ENCODE data around the gene PLXDC2. TPM values are rescaled to one million over a fixed set of nuclear protein-coding genes. Genes with fewer than 3 reads are reported as not detected.

PLXDC2 gene
- total and polyA plus RNA-seq, 10 donors: 1.8 to 50.4 (median 29.7) TPM

DNA sequence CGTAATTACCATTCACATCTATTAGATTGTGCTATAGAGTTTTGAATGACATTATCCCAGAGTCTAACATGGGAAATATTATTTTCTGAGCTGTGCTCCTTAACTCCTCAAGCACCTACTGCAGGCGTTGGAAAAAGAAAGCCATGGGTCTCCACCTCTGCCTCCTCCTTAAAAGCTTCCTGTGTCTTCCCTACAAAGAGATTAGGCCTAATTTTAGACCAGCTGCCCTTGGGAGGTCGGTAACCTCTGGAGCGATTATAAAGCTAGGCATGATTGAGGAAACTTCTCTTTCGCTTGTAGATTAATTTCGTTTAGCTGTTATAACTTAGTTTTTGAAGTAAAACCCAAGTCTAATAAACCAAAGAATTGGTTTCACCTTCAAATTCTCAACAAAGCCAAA lies 75.2 kb downstream of the PLXDC2 start:
- Histone ChIP-seq H3K9me3 (peaks cover 0 to 8% (median 0%) of the 10 kb centered on the region in 8 donors), H3K27ac (peak overlapping the region in 2 of 8 donors; percentile 11 to 24), H3K27me3 (replicated peaks in 1 of 7) (no peaks in the 10 kb centered on the region), H3K36me3 (no peaks in the 10 kb centered on the region), H3K4me1 (peaks cover 3 to 21% (median 7%) of the 10 kb centered on the region in 6 donors), H3K4me3 (no peak overlapping the region)
- 61 to 73% (median 66%) methylated on average over 6 of the region's 6 CpGs for WGBS, 5 donors
- intact Hi-C loops (cut with DNase I; ENCODE audit: low total_unique reads): no loop called here
- TF ChIP-seq POLR2AphosphoS5 (IDR thresholded peaks at IDR 0.05) (no peak), POLR2A (IDR thresholded peaks at IDR 0.05) (no peak)
- TF ChIP-seq, protein P1, sequence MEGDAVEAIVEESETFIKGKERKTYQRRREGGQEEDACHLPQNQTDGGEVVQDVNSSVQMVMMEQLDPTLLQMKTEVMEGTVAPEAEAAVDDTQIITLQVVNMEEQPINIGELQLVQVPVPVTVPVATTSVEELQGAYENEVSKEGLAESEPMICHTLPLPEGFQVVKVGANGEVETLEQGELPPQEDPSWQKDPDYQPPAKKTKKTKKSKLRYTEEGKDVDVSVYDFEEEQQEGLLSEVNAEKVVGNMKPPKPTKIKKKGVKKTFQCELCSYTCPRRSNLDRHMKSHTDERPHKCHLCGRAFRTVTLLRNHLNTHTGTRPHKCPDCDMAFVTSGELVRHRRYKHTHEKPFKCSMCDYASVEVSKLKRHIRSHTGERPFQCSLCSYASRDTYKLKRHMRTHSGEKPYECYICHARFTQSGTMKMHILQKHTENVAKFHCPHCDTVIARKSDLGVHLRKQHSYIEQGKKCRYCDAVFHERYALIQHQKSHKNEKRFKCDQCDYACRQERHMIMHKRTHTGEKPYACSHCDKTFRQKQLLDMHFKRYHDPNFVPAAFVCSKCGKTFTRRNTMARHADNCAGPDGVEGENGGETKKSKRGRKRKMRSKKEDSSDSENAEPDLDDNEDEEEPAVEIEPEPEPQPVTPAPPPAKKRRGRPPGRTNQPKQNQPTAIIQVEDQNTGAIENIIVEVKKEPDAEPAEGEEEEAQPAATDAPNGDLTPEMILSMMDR (IDR thresholded peaks at IDR 0.05 in 8 of 11, conservative IDR thresholded peaks at IDR 0.05 in 3 of 11): no peak
- DNase-seq: no peak

DNA sequence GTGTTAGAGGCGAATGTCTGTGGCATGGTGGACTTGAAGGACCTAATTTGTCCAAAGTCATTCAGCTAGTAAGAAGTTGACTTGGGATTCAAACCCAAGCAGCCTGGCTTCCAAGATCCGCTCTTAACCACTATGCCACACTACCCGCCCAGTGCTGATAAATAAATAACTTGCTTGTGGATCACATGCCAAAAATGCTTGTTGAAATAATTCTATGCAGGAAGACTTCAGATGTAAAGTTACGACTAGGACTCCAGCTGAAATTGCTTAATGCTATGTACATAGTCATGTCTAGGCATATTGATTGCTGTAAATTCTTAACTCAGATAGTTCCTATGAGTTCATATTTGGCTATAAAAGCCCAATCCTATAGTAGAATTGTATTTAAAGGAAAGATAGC lies 76.0 kb downstream of the PLXDC2 start:
- Histone ChIP-seq H3K27me3 (replicated peaks in 1 of 7) (no peaks in the 10 kb centered on the region), H3K9me3 (peaks cover 0 to 8% (median 0%) of the 10 kb centered on the region in 8 donors), H3K36me3 (no peaks in the 10 kb centered on the region), H3K4me3 (no peak overlapping the region), H3K27ac (no peak overlapping the region), H3K4me1 (peaks cover 3 to 21% (median 7%) of the 10 kb centered on the region in 6 donors)
- WGBS, 5 donors: 71 to 90% (median 83%) methylated on average over 4 of the region's 4 CpGs
- TF ChIP-seq, protein P1 (IDR thresholded peaks at IDR 0.05 in 8 of 11, conservative IDR thresholded peaks at IDR 0.05 in 3 of 11): no peak
- TF ChIP-seq POLR2AphosphoS5 (IDR thresholded peaks at IDR 0.05): no peak
- no peak for TF ChIP-seq POLR2A (IDR thresholded peaks at IDR 0.05)
- intact Hi-C loops (cut with DNase I; ENCODE audit: low total_unique reads): no loop called here
- no peak for DNase-seq

DNA sequence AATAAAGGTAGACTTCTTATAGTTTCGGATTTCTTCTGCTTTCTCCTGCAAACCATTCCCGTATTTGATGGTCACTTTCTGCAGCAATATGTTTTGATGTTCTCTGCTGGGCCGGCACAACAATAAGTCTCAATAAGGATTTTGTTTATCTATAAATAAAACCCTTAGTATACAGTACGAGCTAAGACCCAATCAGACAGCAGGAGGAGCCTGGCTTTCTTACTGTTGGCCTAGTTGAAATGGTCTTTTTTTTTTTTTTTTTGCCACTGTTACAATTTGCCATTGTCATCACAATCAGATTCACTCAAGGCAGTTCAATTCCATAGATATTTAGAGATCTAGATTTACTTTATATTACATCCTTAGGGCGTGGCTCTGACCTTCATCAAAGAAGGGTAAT lies 76.4 kb downstream of the PLXDC2 start:
- Histone ChIP-seq H3K27ac (no peak overlapping the region), H3K9me3 (peaks cover 0 to 8% (median 0%) of the 10 kb centered on the region in 8 donors), H3K27me3 (replicated peaks in 1 of 7) (no peaks in the 10 kb centered on the region), H3K4me3 (no peak overlapping the region), H3K36me3 (no peaks in the 10 kb centered on the region), H3K4me1 (peaks cover 3 to 20% (median 7%) of the 10 kb centered on the region in 6 donors)
- TF ChIP-seq, protein P1 (IDR thresholded peaks at IDR 0.05 in 8 of 11, conservative IDR thresholded peaks at IDR 0.05 in 3 of 11): no peak
- TF ChIP-seq POLR2A (IDR thresholded peaks at IDR 0.05): no peak
- no peak for TF ChIP-seq POLR2AphosphoS5 (IDR thresholded peaks at IDR 0.05)
- DNase-seq: no peak
- WGBS, 5 donors: 67 to 82% (median 70%) methylated on average over 5 of the region's 5 CpGs
- intact Hi-C loops (cut with DNase I; ENCODE audit: low total_unique reads): no loop called here

DNA sequence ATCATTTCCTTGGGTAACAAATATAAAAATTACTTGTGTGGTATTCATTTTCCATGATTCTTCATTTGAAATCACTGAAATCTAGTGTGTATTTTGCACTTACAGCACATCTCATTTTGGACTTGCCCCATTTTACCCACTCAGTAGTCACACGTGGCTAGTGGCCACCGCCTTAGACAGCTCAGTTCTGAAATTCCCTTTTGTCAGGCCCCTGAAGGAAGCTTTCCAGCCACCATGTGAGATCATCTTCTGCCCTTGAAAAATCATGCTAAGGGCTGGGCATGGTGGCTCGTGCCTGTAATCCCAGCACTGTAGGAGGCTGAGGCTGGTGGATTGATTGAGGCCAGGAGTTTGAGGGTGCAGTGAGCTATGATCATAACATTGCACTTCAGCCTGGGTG lies 79.3 kb downstream of the PLXDC2 start:
- no peak for DNase-seq
- 73 to 93% (median 82%) methylated on average over 3 of the region's 3 CpGs for WGBS, 5 donors
- Histone ChIP-seq H3K4me1 (peaks cover 0 to 15% (median 6%) of the 10 kb centered on the region in 6 donors), H3K27ac (no peak overlapping the region), H3K27me3 (replicated peaks in 1 of 7) (no peaks in the 10 kb centered on the region), H3K9me3 (peaks cover 0 to 8% (median 0%) of the 10 kb centered on the region in 8 donors), H3K36me3 (no peaks in the 10 kb centered on the region), H3K4me3 (no peak overlapping the region)
- intact Hi-C loops (cut with DNase I; ENCODE audit: low total_unique reads): no loop called here
- no peak for TF ChIP-seq POLR2A (IDR thresholded peaks at IDR 0.05)
- TF ChIP-seq, protein P1 (IDR thresholded peaks at IDR 0.05 in 8 of 11, conservative IDR thresholded peaks at IDR 0.05 in 3 of 11): no peak
- no peak for TF ChIP-seq POLR2AphosphoS5 (IDR thresholded peaks at IDR 0.05)
